GM23338 (cell line): ENCODE results near the gene C5orf24. TPM values are rescaled to one million over a fixed set of nuclear protein-coding genes. Genes with fewer than 3 reads are reported as not detected.

Experiments
- ATAC-seq: fragments of 200-7000 bp; cut with Tn5 transposase; 3 replicates; pipeline ENCODE4 v1.9.1; 2020
- DNase-seq: peaks from one replicate; pipeline ENCODE4 v3.0.0-alpha.2; 2015; ENCODE audit warnings: low spot score
- H2AFZ ChIP-seq: fragments of 200-600 bp; sonication (generic); 2 replicates; pipeline ENCODE4 v1.8.0; 2016; ENCODE audit warnings: antibody characterized with exemption, mild to moderate bottlenecking, moderate library complexity
- H3F3A ChIP-seq: fragments of 200-600 bp; sonication (generic); replicated peaks from 2 replicates; pipeline ENCODE4 v1.8.0; 2017; ENCODE audit warnings: antibody characterized with exemption, mixed run types, low read depth
- H3K27ac ChIP-seq: fragments of 200-600 bp; sonication (generic); 2 replicates; pipeline ENCODE4 v1.6.1; 2016; ENCODE audit warnings: low read depth
- H3K27me3 ChIP-seq: fragments of 200-600 bp; sonication (generic); 2 replicates; pipeline ENCODE4 v1.8.0; 2016; ENCODE audit warnings: mild to moderate bottlenecking, mixed run types, moderate library complexity; ENCODE audit not compliant: insufficient read depth
- H3K36me3 ChIP-seq: fragments of 200-600 bp; sonication (generic); 2 replicates; pipeline ENCODE4 v1.8.0; 2016; ENCODE audit warnings: mild to moderate bottlenecking; ENCODE audit not compliant: insufficient read depth
- H3K4me1 ChIP-seq: fragments of 200-600 bp; sonication (generic); 2 replicates; pipeline ENCODE4 v1.8.0; 2016; ENCODE audit warnings: mild to moderate bottlenecking, moderate library complexity; ENCODE audit not compliant: insufficient read depth
- H3K4me2 ChIP-seq: fragments of 200-600 bp; sonication (generic); 2 replicates; pipeline ENCODE4 v1.7.1; 2017; ENCODE audit warnings: mixed run types
- H3K4me3 ChIP-seq: fragments of 200-600 bp; sonication (generic); 2 replicates; pipeline ENCODE4 v1.6.1; 2016; ENCODE audit warnings: mixed run types
- H3K79me2 ChIP-seq: fragments of 200-600 bp; sonication (generic); replicated peaks from 2 replicates; pipeline ENCODE4 v1.8.0; 2017; ENCODE audit warnings: mild to moderate bottlenecking; ENCODE audit not compliant: insufficient read depth
- H3K9me2 ChIP-seq: fragments of 200-600 bp; sonication (generic); 2 replicates; pipeline ENCODE4 v1.8.0; 2017; ENCODE audit not compliant: insufficient read depth
- H4K20me1 ChIP-seq: fragments of 200-600 bp; sonication (generic); replicated peaks from 2 replicates; pipeline ENCODE4 v1.8.0; 2017; ENCODE audit warnings: mild to moderate bottlenecking; ENCODE audit not compliant: insufficient read depth
- H3K27ac Mint-ChIP-seq: 2 replicates; pipeline ENCODE4 v1.8.0; 2020; ENCODE audit warnings: inconsistent platforms, mild to moderate bottlenecking, moderate library complexity, mixed read lengths
- H3K27me3 Mint-ChIP-seq: 3 replicates; pipeline ENCODE4 v1.8.0; 2022; ENCODE audit warnings: low read depth, mild to moderate bottlenecking, moderate library complexity, mixed read lengths, inconsistent platforms; ENCODE audit not compliant: insufficient read depth, poor library complexity
- H3K36me3 Mint-ChIP-seq: 3 replicates; pipeline ENCODE4 v1.8.0; 2021; ENCODE audit warnings: low read depth, mild to moderate bottlenecking, inconsistent platforms, moderate library complexity, mixed read lengths
- H3K4me1 Mint-ChIP-seq: 3 replicates; pipeline ENCODE4 v1.8.0; 2020; ENCODE audit warnings: mild to moderate bottlenecking, inconsistent platforms, mixed read lengths
- H3K4me3 Mint-ChIP-seq: 3 replicates; pipeline ENCODE4 v1.8.0; 2021; ENCODE audit warnings: moderate library complexity, mild to moderate bottlenecking, inconsistent platforms, mixed read lengths
- H3K9me3 Mint-ChIP-seq: 3 replicates; pipeline ENCODE4 v1.8.0; 2020; ENCODE audit warnings: moderate library complexity, mild to moderate bottlenecking, inconsistent platforms, mixed read lengths
- CREB1 ChIP-seq: fragments of 250-450 bp; sonication (Bioruptor Pico); IDR thresholded peaks from 2 replicates; pipeline ENCODE4 v1.5.0; 2020; ENCODE audit warnings: low read depth, mild to moderate bottlenecking, moderate library complexity
- CTCF ChIP-seq, 2 experiments: fragments of 200-600 bp in 1 of 2; sonication (generic) in 1 of 2; conservative IDR thresholded peaks; 2 replicates each; pipeline versions ENCODE4 v1.5.1 to v1.6.1; 2016 to 2017; ENCODE audit warnings: antibody characterized with exemption in 2 of 2, low read depth in 2 of 2, mild to moderate bottlenecking in 2 of 2, moderate library complexity in 1 of 2
- POLR2AphosphoS5 ChIP-seq: IDR thresholded peaks from 2 replicates; pipeline ENCODE4 v1.6.1; 2016; ENCODE audit warnings: antibody characterized with exemption, low read depth
- REST ChIP-seq: IDR thresholded peaks from one replicate; pipeline ENCODE4 v1.6.1; 2018; ENCODE audit warnings: antibody characterized with exemption; ENCODE audit not compliant: unreplicated experiment
- STAT1 ChIP-seq: IDR thresholded peaks from one replicate; pipeline ENCODE4 v1.6.1; 2016; ENCODE audit warnings: antibody characterized with exemption; ENCODE audit not compliant: unreplicated experiment
- ZNF331 ChIP-seq: fragments of 250-450 bp; sonication (Bioruptor Pico); IDR thresholded peaks from 2 replicates; pipeline ENCODE4 v1.5.0; 2020; ENCODE audit warnings: low read depth, mild to moderate bottlenecking, moderate library complexity
- polyA plus RNA-seq: library from polyadenylated mRNA; unstranded; fragments of >200 nt; fragmentation: Nextera tagmentation; extraction: Ambion mirVana; gene quantifications from 2 replicates; pipeline ENCODE4 v1.2.1, GENCODE V29; 2016
- total RNA-seq: library from RNA; depleted of rRNA; stranded (reverse); fragments of >200 nt; shearing (Covaris generic); gene quantifications from 2 replicates; pipeline ENCODE4 v1.2.3, GENCODE V29; 2014

The C5orf24 gene
- total and polyA plus RNA-seq, 2 experiments from 2014 or later = 14.6 to 21.1 TPM

GRCh38 chr5:134902071-134902801, 56.5 kb downstream of the C5orf24 start (continued):
- TF ChIP-seq CTCF (conservative IDR thresholded peaks at IDR 0.05; ENCODE audit: low read depth in 2 of 2) = no peak
- TF ChIP-seq REST = no peak
- TF ChIP-seq ZNF331 (CRISPR knock-in tag) = no peak
- no peak for TF ChIP-seq STAT1
- TF ChIP-seq CREB1 = no peak

- Histone ChIP-seq H3K27me3 (no peaks in the 10 kb centered on the region), H3K36me3 (no peaks in the 10 kb centered on the region), H3K4me1 (peaks cover 10% of the 10 kb centered on the region; the same call in 1 of the 2 replicates), H3K27ac (peak within 1 kb of the TSS; percentile 98), H4K20me1 (no peaks in the 10 kb centered on the region), H3F3A (peaks cover 5% of the 10 kb centered on the region; the same call in 1 of the 2 replicates), H3K4me3 (peak within 1 kb of the TSS; percentile 61), H3K9me2 (no peaks in the 10 kb centered on the region), H3K79me2 (peaks cover 16% of the 10 kb centered on the region), H3K4me2 (peak within 1 kb of the TSS; percentile 75), H2AFZ (peak within 1 kb of the TSS; percentile 94)
- Mint-ChIP-seq H3K9me3 (no peaks in the 10 kb centered on the region), H3K4me3 (peak within 1 kb of the TSS; percentile 96), H3K27ac (peak within 1 kb of the TSS; percentile 97), H3K36me3 (peaks cover 14% of the 10 kb centered on the region; the same call in 2 of the 3 replicates), H3K27me3 (peaks cover 13% of the 10 kb centered on the region), H3K4me1 (peaks cover 9% of the 10 kb centered on the region)
- TF ChIP-seq REST (no peak), POLR2AphosphoS5 (peak; percentile 50), CREB1 (peak; percentile 72), CTCF (conservative IDR thresholded peaks at IDR 0.05; ENCODE audit: low read depth in 2 of 2) (peak; percentile 66 to 90)
- DNase-seq (peak; percentile 96), ATAC-seq (peak; percentile 89)
Observed at GRCh38 chr5:134904610-134905245, 59.0 kb downstream of the C5orf24 start, which contains the start of gene PCBD2. TSS of gene PCBD2 (plus strand) at chr5:134905131. CDS start at chr5:134905140, 9 bp downstream.
